HG03045 (cell line): Measurements from ENCODE around the gene UFC1.
A peak's percentile ranks its signal among the peaks of the same experiment; 100 is the strongest.

Source experiments
- ATAC-seq: cut with Tn5 transposase; IDR thresholded peaks from one replicate; pipeline ENCODE4 v1.9.1; 2021; ENCODE audit warnings: mild to moderate bottlenecking, moderate library complexity; ENCODE audit not compliant: unreplicated experiment

Gene UFC1

GRCh38 chr1:161192476-161193465 lies 39.0 kb downstream of the UFC1 start:
- ATAC-seq, result peak; percentile 52

- ATAC-seq, result no peak
Observed at GRCh38 chr1:161193561-161194235, 39.9 kb downstream of the UFC1 start.

- ATAC-seq, result no peak
Observed at GRCh38 chr1:161195171-161195570, 41.4 kb downstream of the UFC1 start.

GRCh38 chr1:161196111-161196510 lies 42.3 kb downstream of the UFC1 start:
- no peak for ATAC-seq

- ATAC-seq, result no peak
Observed at GRCh38 chr1:161196521-161197451, 43.0 kb downstream of the UFC1 start.

- no peak for ATAC-seq
Observed at GRCh38 chr1:161197560-161198193, 43.9 kb downstream of the UFC1 start.

GRCh38 chr1:161198194-161198896 lies 44.6 kb downstream of the UFC1 start:
- ATAC-seq, result no peak

- no peak for ATAC-seq
Observed at GRCh38 chr1:161198897-161199431, 45.2 kb downstream of the UFC1 start, which contains the start of gene ADAMTS4. ADAMTS4 (minus strand) TSS chr1:161199054; CDS start chr1:161198627, 427 bp downstream.

GRCh38 chr1:161199506-161200139 lies 45.8 kb downstream of the UFC1 start:
- ATAC-seq, result no peak

GRCh38 chr1:161200421-161200991 lies 46.7 kb downstream of the UFC1 start:
- no peak for ATAC-seq

- ATAC-seq, result no peak
Observed at GRCh38 chr1:161200992-161201835, 47.4 kb downstream of the UFC1 start.

GRCh38 chr1:161201836-161202712 lies 48.3 kb downstream of the UFC1 start, which contains the start of gene NDUFS2:
NDUFS2 (plus strand) TSS chr1:161202367; CDS start chr1:161202386, 19 bp downstream.
- ATAC-seq, result peak; percentile 95

- no peak for ATAC-seq
Observed at GRCh38 chr1:161206411-161207140, 52.8 kb downstream of the UFC1 start.

GRCh38 chr1:161207173-161207572 lies 53.4 kb downstream of the UFC1 start:
- no peak for ATAC-seq
